Testis (tissue), 2 donors: ENCODE measurements around the gene ERC2.

Experiments used
- CTCF ChIP-seq, 3 experiments: fragments of 450-650 bp in 2 of 3; fragments of 200-600 bp in 1 of 3; sonication (generic) in 1 of 3; IDR thresholded peaks; one replicate each; pipeline ENCODE4 v1.5.1; 2016 to 2019; ENCODE audit warnings: antibody characterized with exemption in 3 of 3, mild to moderate bottlenecking in 2 of 3, moderate library complexity in 1 of 3
- POLR2A ChIP-seq: fragments of 450-650 bp; IDR thresholded peaks from one replicate; pipeline ENCODE4 v1.6.1; 2017; ENCODE audit warnings: antibody characterized with exemption, mild to moderate bottlenecking, moderate library complexity

GRCh38 chr3:56055951-56056350 is 412.3 kb downstream of the ERC2 start:
- TF ChIP-seq CTCF (IDR thresholded peaks at IDR 0.05) (no peak), POLR2A (no peak)
